HCEC 1CT (cell line): Measurements from ENCODE around the gene UTP3.
"Not testable (repeated sequence)": the region's sequence is repeated elsewhere in the genome, so short reads cannot be mapped to it uniquely, and the experiment has no call there.

Experiments
- DNase-seq: peaks from one replicate; pipeline ENCODE4 v3.0.0-alpha.2; 2017

Gene UTP3

GRCh38 chr4:70718811-70719604, 30.7 kb downstream of the UTP3 start:
- DNase-seq, result no peak

GRCh38 chr4:70721747-70722146, 33.4 kb downstream of the UTP3 start, which contains the start of gene RUFY3:
Gene RUFY3 (plus strand): TSS chr4:70721964. CDS start chr4:70722574, 610 bp downstream.
- DNase-seq, result peak; percentile 80

GRCh38 chr4:70722199-70722791, 34.0 kb downstream of the UTP3 start:
- DNase-seq, result peak; percentile 39

GRCh38 chr4:70724463-70724862, 36.1 kb downstream of the UTP3 start:
- DNase-seq, result no peak

GRCh38 chr4:70725633-70726032, 37.3 kb downstream of the UTP3 start:
- DNase-seq, result no peak

GRCh38 chr4:70726515-70726914, 38.2 kb downstream of the UTP3 start:
- DNase-seq, result not testable (repeated sequence)

GRCh38 chr4:70728091-70728490, 39.8 kb downstream of the UTP3 start:
- no peak for DNase-seq

GRCh38 chr4:70732878-70733277, 44.5 kb downstream of the UTP3 start:
- DNase-seq, result not testable (repeated sequence)

GRCh38 chr4:70734168-70734954, 46.0 kb downstream of the UTP3 start:
- peak; percentile 21 for DNase-seq

- DNase-seq, result no peak
These were observed 46.6 kb downstream of the UTP3 start for GRCh38 chr4:70734971-70735370.

GRCh38 chr4:70735915-70736314, 47.6 kb downstream of the UTP3 start:
- peak; percentile 59 for DNase-seq

- DNase-seq, result no peak
These were observed 48.7 kb downstream of the UTP3 start for GRCh38 chr4:70737006-70737405.

GRCh38 chr4:70737409-70737808, 49.1 kb downstream of the UTP3 start:
- DNase-seq, result no peak

- DNase-seq, result no peak
These were observed 51.4 kb downstream of the UTP3 start for GRCh38 chr4:70739496-70740337.
